ENCODE measurements around the gene FBXL12.
A peak's percentile ranks its signal among the peaks of the same experiment; 100 is the strongest.
"Not testable (repeated sequence)": the region's sequence is repeated elsewhere in the genome, so short reads cannot be mapped to it uniquely, and the experiment has no call there.

Gene FBXL12

GRCh38 chr19:9827289-9828238 lies 8.7 kb upstream of the FBXL12 start, which contains the start of gene UBL5:
Gene UBL5 (plus strand): TSS chr19:9827918. CDS start chr19:9828338, 420 bp downstream.
- TF ChIP-seq, protein P1, sequence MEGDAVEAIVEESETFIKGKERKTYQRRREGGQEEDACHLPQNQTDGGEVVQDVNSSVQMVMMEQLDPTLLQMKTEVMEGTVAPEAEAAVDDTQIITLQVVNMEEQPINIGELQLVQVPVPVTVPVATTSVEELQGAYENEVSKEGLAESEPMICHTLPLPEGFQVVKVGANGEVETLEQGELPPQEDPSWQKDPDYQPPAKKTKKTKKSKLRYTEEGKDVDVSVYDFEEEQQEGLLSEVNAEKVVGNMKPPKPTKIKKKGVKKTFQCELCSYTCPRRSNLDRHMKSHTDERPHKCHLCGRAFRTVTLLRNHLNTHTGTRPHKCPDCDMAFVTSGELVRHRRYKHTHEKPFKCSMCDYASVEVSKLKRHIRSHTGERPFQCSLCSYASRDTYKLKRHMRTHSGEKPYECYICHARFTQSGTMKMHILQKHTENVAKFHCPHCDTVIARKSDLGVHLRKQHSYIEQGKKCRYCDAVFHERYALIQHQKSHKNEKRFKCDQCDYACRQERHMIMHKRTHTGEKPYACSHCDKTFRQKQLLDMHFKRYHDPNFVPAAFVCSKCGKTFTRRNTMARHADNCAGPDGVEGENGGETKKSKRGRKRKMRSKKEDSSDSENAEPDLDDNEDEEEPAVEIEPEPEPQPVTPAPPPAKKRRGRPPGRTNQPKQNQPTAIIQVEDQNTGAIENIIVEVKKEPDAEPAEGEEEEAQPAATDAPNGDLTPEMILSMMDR (conservative IDR thresholded peaks at IDR 0.05; ENCODE audit: low read depth, low read length): no peak
- peak; percentile 49 for DNase-seq (ENCODE audit: low read depth)
- H3K4me3 ChIP-seq (ENCODE audit: low read length): peak within 1 kb of the TSS; percentile 94

- no peak for DNase-seq (ENCODE audit: low read depth)
- H3K4me3 ChIP-seq (ENCODE audit: low read length): no peak overlapping the region
- TF ChIP-seq, protein P1 (conservative IDR thresholded peaks at IDR 0.05; ENCODE audit: low read depth, low read length): no peak
These were observed 4.9 kb upstream of the FBXL12 start for GRCh38 chr19:9823816-9824215.

- H3K4me3 ChIP-seq (ENCODE audit: low read length); DNase-seq (ENCODE audit: low read depth): not testable (repeated sequence)
These were observed 1.2 kb upstream of the FBXL12 start for GRCh38 chr19:9820034-9820433.

DNA sequence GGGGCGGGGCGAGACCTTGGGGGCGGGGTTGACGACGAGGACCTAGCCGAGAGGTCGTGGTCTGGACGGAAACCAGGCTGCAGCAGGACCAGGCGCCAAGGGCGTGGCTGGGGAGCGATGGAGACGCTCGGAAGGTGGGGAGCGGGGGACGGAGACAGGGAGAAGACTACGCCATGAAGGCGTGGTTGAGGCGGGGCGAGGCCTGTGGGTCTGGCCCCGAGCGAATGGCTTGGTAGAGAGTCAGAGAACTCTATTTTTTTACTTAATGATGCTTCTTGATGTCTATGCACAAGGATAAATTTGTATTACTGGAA lies 674 bp upstream of the FBXL12 start:
- TF ChIP-seq, protein P1 (conservative IDR thresholded peaks at IDR 0.05; ENCODE audit: low read depth, low read length): no peak
- peak overlapping the region; percentile 50 for H3K4me3 ChIP-seq (ENCODE audit: low read length)
- DNase-seq (ENCODE audit: low read depth): no peak

GRCh38 chr19:9818175-9818733 lies 625 bp downstream of the FBXL12 start:
- H3K4me3 ChIP-seq (ENCODE audit: low read length): peak overlapping the region; percentile 93
- DNase-seq (ENCODE audit: low read depth): no peak
- TF ChIP-seq, protein P1 (conservative IDR thresholded peaks at IDR 0.05; ENCODE audit: low read depth, low read length): no peak

GRCh38 chr19:9811139-9811538 lies 7.7 kb downstream of the FBXL12 start:
- H3K4me3 ChIP-seq (ENCODE audit: low read length): no peak overlapping the region
- DNase-seq (ENCODE audit: low read depth): no peak
- TF ChIP-seq, protein P1 (conservative IDR thresholded peaks at IDR 0.05; ENCODE audit: low read depth, low read length): no peak

DNA sequence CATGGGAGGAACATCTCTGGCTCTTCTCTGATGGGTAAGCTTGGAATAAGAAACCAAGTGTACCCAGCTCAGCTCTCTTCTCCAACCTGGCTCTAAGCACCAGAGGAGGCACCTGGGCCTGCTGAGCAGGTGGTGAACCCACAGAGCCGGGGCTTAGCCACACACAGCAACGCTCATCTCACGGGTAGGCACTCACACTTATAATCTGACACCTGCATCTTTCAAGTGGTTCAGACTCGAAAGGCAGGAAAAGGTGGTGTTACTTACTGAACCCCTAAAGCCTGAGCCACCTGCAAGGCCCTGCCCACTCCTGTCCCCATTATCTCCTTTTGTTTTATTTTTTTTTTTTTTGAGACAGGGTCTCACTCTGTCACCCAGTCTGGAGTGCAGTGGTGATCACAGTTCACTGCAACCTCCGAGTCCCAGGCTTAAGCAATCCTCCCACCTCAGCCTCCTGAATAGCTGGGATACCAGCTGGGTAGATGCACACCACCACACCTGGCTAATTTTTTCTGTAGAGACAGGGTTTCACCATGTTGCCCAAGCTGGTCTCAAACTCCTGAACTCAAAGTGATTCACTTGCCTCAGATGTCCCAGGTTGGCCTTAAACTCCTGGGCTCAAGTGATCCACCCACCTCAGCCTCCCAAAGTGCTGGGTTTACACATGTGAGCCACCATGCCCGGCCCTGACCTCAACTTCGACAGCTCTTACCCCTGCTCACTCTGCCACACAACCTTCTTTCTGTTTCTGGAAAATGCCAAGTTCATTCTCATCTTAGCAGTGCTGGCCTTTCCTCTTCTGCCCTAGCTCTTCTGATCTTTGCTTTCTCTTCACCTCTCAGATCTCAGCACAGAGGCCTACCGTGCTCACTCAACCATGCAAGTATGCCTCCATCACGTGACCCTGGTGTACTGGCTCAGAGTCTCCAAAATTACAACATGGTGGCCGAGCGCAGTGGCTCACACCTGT lies 9.7 kb downstream of the FBXL12 start:
- TF ChIP-seq, protein P1 (conservative IDR thresholded peaks at IDR 0.05; ENCODE audit: low read depth, low read length): no peak
- no peak overlapping the region for H3K4me3 ChIP-seq (ENCODE audit: low read length)
- no peak for DNase-seq (ENCODE audit: low read depth)
